PC-9 (cell line): ENCODE data around the gene C1QTNF7. TPM values are rescaled to one million over a fixed set of nuclear protein-coding genes. Genes with fewer than 3 reads are reported as not detected.

Experiments used
- BruUV-seq: library from RNA; stranded (reverse); fragments of 400-500 nt; replicated peaks from 2 replicates; lab custom pipeline; 2021; lab: Mats Ljungman, UMichigan
- CTCF ChIA-PET: fragments of 300-600 bp; sonication (Branson Sonifier 250); formaldehyde crosslinking; loops from one replicate; lab custom pipeline; 2022; ENCODE audit warnings: antibody characterized with exemption; lab: Charles Lee
- POLR2A ChIA-PET: fragments of 300-600 bp; sonication (Branson Sonifier 250); formaldehyde crosslinking; loops from one replicate; lab custom pipeline; 2022; ENCODE audit warnings: antibody characterized with exemption; ENCODE audit not compliant: unreplicated experiment; lab: Charles Lee
- DNase-seq, 2 experiments: peaks; one replicate each; pipeline versions ENCODE4 v3.0.0 to v3.0.0-alpha.2; 2015 to 2022; ENCODE audit warnings: mixed read lengths in 1 of 2
- H2AFZ ChIP-seq: fragments of 200-600 bp; sonication (generic); 2 replicates; pipeline ENCODE4 v1.8.1; 2017; ENCODE audit warnings: antibody characterized with exemption
- H3F3A ChIP-seq: fragments of 200-600 bp; sonication (generic); 2 replicates; pipeline ENCODE4 v1.8.1; 2017; ENCODE audit warnings: antibody characterized with exemption, mild to moderate bottlenecking, low read depth; ENCODE audit not compliant: insufficient read depth
- H3K27ac ChIP-seq: fragments of 200-600 bp; sonication (generic); 2 replicates; pipeline ENCODE4 v1.6.1; 2016; ENCODE audit warnings: mixed run types
- H3K27me3 ChIP-seq: fragments of 200-600 bp; sonication (generic); 2 replicates; pipeline ENCODE4 v1.6.1; 2016; ENCODE audit warnings: low read depth, mixed run types; ENCODE audit not compliant: insufficient read depth
- H3K36me3 ChIP-seq: fragments of 200-600 bp; sonication (generic); 2 replicates; pipeline ENCODE4 v1.6.1; 2016; ENCODE audit warnings: low read depth, mixed run types
- H3K4me1 ChIP-seq: fragments of 200-600 bp; sonication (generic); replicated peaks from 2 replicates; pipeline ENCODE4 v1.6.1; 2016; ENCODE audit warnings: mixed run types; ENCODE audit not compliant: insufficient read depth
- H3K4me2 ChIP-seq: fragments of 200-600 bp; sonication (generic); 2 replicates; pipeline ENCODE4 v1.6.1; 2017; ENCODE audit warnings: mixed run types
- H3K4me3 ChIP-seq: fragments of 200-600 bp; sonication (generic); 2 replicates; pipeline ENCODE4 v1.6.1; 2016; ENCODE audit warnings: mixed run types
- H3K79me2 ChIP-seq: fragments of 200-600 bp; sonication (generic); 2 replicates; pipeline ENCODE4 v1.6.1; 2017; ENCODE audit warnings: low read depth, mixed run types
- H3K9me2 ChIP-seq: fragments of 200-600 bp; sonication (generic); 2 replicates; pipeline ENCODE4 v1.8.1; 2017; ENCODE audit warnings: mild to moderate bottlenecking; ENCODE audit not compliant: insufficient read depth
- H3K9me3 ChIP-seq: fragments of 200-600 bp; sonication (generic); 2 replicates; pipeline ENCODE4 v1.8.1; 2016; ENCODE audit warnings: low read depth; ENCODE audit not compliant: insufficient read depth
- H4K20me1 ChIP-seq: fragments of 200-600 bp; sonication (generic); 2 replicates; pipeline ENCODE4 v1.8.1; 2017; ENCODE audit not compliant: insufficient read depth
- CTCF ChIP-seq: fragments of 200-600 bp; sonication (generic); conservative IDR thresholded peaks from 2 replicates; pipeline ENCODE4 v1.6.1; 2017; ENCODE audit warnings: mixed run types, antibody characterized with exemption, mild to moderate bottlenecking, moderate library complexity
- EZH2 ChIP-seq: fragments of 200-600 bp; sonication (generic); IDR thresholded peaks from 2 replicates; pipeline ENCODE4 v1.8.0; 2017; ENCODE audit warnings: antibody characterized with exemption, low read depth
- intact Hi-C: fragments of 100-400 bp; cut with micrococcal nuclease; formaldehyde crosslinking; loops from one replicate; pipeline ENCODE4 v1.10.0; 2022; ENCODE audit not compliant: unreplicated experiment
- total RNA-seq: library from RNA; stranded (reverse); gene quantifications from 2 replicates; pipeline ENCODE4 v1.2.3, GENCODE V29; 2021

C1QTNF7 gene
- total RNA-seq, 1 experiment from 2014 or later = not detected

GRCh38 chr4:15444276-15444675 lies 16.4 kb downstream of the C1QTNF7 start:
- Histone ChIP-seq H3K27me3 (no peaks in the 10 kb centered on the region), H3K4me3 (no peak overlapping the region), H3K79me2 (no peaks in the 10 kb centered on the region), H3K27ac (no peak overlapping the region), H3K9me2 (no peaks in the 10 kb centered on the region), H3F3A (no peaks in the 10 kb centered on the region), H3K36me3 (no peaks in the 10 kb centered on the region), H4K20me1 (no peaks in the 10 kb centered on the region), H3K4me1 (no peaks in the 10 kb centered on the region), H2AFZ (no peak overlapping the region), H3K4me2 (no peak overlapping the region), H3K9me3 (no peaks in the 10 kb centered on the region)
- no peak for DNase-seq
- no TSS peak for BruUV-seq
- POLR2A ChIA-PET = no interaction called here
- TF ChIP-seq EZH2 = no peak
- TF ChIP-seq CTCF = no peak
- intact Hi-C loops = loop anchor here (2.0 kb wide), 1 partner anchor 43 kb away; no protein-coding TSS in a partner anchor
- CTCF ChIA-PET = no interaction called here

- Histone ChIP-seq H3K4me3 (no peak overlapping the region), H3K9me3 (no peaks in the 10 kb centered on the region), H3K4me2 (no peak overlapping the region; the same call in 1 of the 2 replicates), H4K20me1 (no peaks in the 10 kb centered on the region), H3K4me1 (no peaks in the 10 kb centered on the region), H3K79me2 (no peaks in the 10 kb centered on the region), H2AFZ (no peak overlapping the region), H3K27ac (no peak overlapping the region), H3K9me2 (no peaks in the 10 kb centered on the region), H3K36me3 (no peaks in the 10 kb centered on the region), H3K27me3 (no peaks in the 10 kb centered on the region), H3F3A (no peaks in the 10 kb centered on the region)
- ChIA-PET CTCF (no interaction called here), POLR2A (no interaction called here)
- BruUV-seq = no TSS peak
- intact Hi-C loops = loop anchor here (2.0 kb wide), 1 partner anchor 44 kb away; no protein-coding TSS in a partner anchor
- peak; percentile 15 to 43 for DNase-seq
- no peak for TF ChIP-seq EZH2
- no peak for TF ChIP-seq CTCF
These were observed 17.2 kb downstream of the C1QTNF7 start for GRCh38 chr4:15444879-15445547.

GRCh38 chr4:15451181-15451865 lies 23.5 kb downstream of the C1QTNF7 start:
- TF ChIP-seq EZH2 (no peak), CTCF (no peak)
- H3K4me3 ChIP-seq = no peak overlapping the region
- peak overlapping the region; percentile 23; the same call in 1 of the 2 replicates for H3K4me2 ChIP-seq
- peaks cover 12% of the 10 kb centered on the region; the same call in 1 of the 2 replicates for H3K4me1 ChIP-seq
- no peaks in the 10 kb centered on the region for H3K9me2 ChIP-seq
- no peak for DNase-seq
- H3K36me3 ChIP-seq = no peaks in the 10 kb centered on the region
- no TSS peak for BruUV-seq
- H2AFZ ChIP-seq = no peak overlapping the region
- no peak overlapping the region for H3K27ac ChIP-seq
- no peaks in the 10 kb centered on the region for H3K79me2 ChIP-seq
- H3F3A ChIP-seq = peaks cover 16% of the 10 kb centered on the region; the same call in 1 of the 2 replicates
- CTCF ChIA-PET = no interaction called here
- no peaks in the 10 kb centered on the region for H3K9me3 ChIP-seq
- no peaks in the 10 kb centered on the region for H3K27me3 ChIP-seq
- H4K20me1 ChIP-seq = no peaks in the 10 kb centered on the region
- POLR2A ChIA-PET = no interaction called here
- intact Hi-C loops = loop anchor here (10.0 kb wide), 1 partner anchor 447 kb away; the partner anchor contains the start of gene CPEB2
